Neural cell (in vitro differentiated cells): ENCODE data around the gene SULT1B1.

ENCODE experiments used
- EZH2 ChIP-seq: fragments of 200-600, 300-800 bp; shearing (Covaris generic), sonication (generic); IDR thresholded peaks from 2 replicates; pipeline ENCODE4 v1.6.1; 2014; ENCODE audit warnings: antibody characterized with exemption, low read length, borderline replicate concordance, mild to moderate bottlenecking; ENCODE audit not compliant: insufficient read depth, poor library complexity, severe bottlenecking
- POLR2AphosphoS5 ChIP-seq: IDR thresholded peaks from 2 replicates; pipeline ENCODE4 v1.6.1; 2012
- RAD21 ChIP-seq: fragments of 450-650 bp; conservative IDR thresholded peaks from 2 replicates; pipeline ENCODE4 v1.6.1; 2014; ENCODE audit warnings: antibody characterized with exemption, mild to moderate bottlenecking, moderate library complexity
- TF ChIP-seq, protein P1 (sequence below): fragments of 450-650 bp; IDR thresholded peaks from 2 replicates; pipeline ENCODE4 v1.5.1; 2014; ENCODE audit warnings: antibody characterized with exemption, mild to moderate bottlenecking, moderate library complexity; ENCODE audit not compliant: poor library complexity, severe bottlenecking
- TF ChIP-seq, protein P2 (sequence below): IDR thresholded peaks from 2 replicates; pipeline ENCODE4 v1.6.1; 2012; ENCODE audit warnings: borderline replicate concordance

DNA sequence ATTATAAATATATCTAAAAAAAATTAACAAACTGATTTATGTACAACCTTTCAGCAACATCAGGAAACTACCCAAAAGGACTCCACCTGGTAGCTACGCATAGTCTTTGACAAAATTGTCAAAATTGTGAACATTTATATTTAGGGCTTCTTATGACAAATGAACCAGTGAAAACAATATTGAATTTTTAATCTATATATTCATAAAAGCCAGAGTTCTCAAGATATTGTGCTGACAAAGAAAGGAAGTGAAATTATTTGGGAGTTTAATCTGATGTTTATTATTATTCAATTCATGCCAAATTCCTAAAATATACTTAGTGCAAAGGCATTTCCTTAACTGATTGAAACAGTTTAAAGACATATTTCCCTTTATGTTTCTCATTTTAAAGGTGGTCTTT, 5.3 kb upstream of the SULT1B1 start:
- TF ChIP-seq, protein P1, sequence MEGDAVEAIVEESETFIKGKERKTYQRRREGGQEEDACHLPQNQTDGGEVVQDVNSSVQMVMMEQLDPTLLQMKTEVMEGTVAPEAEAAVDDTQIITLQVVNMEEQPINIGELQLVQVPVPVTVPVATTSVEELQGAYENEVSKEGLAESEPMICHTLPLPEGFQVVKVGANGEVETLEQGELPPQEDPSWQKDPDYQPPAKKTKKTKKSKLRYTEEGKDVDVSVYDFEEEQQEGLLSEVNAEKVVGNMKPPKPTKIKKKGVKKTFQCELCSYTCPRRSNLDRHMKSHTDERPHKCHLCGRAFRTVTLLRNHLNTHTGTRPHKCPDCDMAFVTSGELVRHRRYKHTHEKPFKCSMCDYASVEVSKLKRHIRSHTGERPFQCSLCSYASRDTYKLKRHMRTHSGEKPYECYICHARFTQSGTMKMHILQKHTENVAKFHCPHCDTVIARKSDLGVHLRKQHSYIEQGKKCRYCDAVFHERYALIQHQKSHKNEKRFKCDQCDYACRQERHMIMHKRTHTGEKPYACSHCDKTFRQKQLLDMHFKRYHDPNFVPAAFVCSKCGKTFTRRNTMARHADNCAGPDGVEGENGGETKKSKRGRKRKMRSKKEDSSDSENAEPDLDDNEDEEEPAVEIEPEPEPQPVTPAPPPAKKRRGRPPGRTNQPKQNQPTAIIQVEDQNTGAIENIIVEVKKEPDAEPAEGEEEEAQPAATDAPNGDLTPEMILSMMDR = no peak
- TF ChIP-seq EZH2 = no peak
- TF ChIP-seq POLR2AphosphoS5 = no peak
- TF ChIP-seq, protein P2, sequence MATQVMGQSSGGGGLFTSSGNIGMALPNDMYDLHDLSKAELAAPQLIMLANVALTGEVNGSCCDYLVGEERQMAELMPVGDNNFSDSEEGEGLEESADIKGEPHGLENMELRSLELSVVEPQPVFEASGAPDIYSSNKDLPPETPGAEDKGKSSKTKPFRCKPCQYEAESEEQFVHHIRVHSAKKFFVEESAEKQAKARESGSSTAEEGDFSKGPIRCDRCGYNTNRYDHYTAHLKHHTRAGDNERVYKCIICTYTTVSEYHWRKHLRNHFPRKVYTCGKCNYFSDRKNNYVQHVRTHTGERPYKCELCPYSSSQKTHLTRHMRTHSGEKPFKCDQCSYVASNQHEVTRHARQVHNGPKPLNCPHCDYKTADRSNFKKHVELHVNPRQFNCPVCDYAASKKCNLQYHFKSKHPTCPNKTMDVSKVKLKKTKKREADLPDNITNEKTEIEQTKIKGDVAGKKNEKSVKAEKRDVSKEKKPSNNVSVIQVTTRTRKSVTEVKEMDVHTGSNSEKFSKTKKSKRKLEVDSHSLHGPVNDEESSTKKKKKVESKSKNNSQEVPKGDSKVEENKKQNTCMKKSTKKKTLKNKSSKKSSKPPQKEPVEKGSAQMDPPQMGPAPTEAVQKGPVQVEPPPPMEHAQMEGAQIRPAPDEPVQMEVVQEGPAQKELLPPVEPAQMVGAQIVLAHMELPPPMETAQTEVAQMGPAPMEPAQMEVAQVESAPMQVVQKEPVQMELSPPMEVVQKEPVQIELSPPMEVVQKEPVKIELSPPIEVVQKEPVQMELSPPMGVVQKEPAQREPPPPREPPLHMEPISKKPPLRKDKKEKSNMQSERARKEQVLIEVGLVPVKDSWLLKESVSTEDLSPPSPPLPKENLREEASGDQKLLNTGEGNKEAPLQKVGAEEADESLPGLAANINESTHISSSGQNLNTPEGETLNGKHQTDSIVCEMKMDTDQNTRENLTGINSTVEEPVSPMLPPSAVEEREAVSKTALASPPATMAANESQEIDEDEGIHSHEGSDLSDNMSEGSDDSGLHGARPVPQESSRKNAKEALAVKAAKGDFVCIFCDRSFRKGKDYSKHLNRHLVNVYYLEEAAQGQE = no peak
- TF ChIP-seq RAD21 = no peak
